ENCODE data around the gene NUDT16L1. TPM values are rescaled to one million over a fixed set of nuclear protein-coding genes. Genes with fewer than 3 reads are reported as not detected.
"Not testable (repeated sequence)": the region's sequence is repeated elsewhere in the genome, so short reads cannot be mapped to it uniquely, and the experiment has no call there.

NUDT16L1 gene
- total RNA-seq, 1 donor from 2014 or later, result 36.8 TPM

DNA sequence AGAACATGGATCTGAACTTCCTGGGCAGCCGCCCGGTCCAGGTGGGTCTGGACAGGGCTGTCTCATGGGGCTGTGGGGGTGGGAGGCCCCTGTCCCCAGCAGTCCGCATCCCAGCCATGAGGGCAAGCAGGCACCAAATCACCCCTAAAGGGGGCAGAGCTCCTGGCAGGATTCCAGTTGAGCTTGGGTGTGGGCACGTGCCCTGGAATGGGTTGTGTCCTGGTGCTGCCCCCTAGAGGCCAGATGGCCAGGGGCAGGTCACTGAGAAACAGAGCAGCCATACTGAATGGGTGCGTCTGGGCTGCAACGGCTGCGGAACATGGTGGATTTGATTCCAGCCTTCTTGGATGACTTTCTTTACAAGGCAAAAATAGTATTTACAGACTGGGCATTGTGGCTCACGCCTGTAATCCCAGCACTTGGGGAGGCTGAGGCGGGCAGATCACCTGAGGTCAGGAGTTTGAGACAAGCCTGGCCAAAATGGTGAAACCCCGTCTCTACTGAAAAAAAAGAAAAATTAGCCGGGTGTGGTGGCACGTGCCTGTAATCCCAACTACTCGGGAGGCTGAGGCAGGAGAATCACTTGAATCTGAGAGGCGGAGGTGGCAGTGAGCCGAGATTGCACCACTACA lies 42.8 kb upstream of the NUDT16L1 start:
- not testable (repeated sequence) for H3K27me3 Mint-ChIP-seq (ENCODE audit: low read depth)

DNA sequence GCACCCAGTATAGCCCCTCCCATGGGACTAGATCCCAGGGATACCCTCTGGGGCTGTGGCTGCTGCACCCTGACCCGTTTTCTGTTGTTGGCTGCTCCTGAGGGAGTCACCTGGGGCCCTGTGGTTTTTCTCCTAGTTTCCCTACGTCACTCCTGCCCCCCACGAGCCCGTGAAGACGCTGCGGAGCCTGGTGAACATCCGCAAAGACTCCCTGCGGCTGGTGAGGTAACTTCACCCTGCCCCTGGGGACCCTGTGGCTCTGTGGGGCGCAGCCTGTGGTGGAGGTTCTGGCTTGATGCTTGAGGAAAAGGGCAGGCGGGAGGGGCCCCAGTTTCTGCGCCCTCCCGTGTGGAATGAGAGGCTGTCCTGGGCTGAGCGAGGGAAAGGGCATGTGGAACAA lies 41.5 kb upstream of the NUDT16L1 start:
- Mint-ChIP-seq H3K4me1 (no peaks in the 10 kb centered on the region), H3K9me3 (no peaks in the 10 kb centered on the region), H3K27me3 (ENCODE audit: low read depth) (no peaks in the 10 kb centered on the region), H3K36me3 (ENCODE audit: low read depth) (peaks cover 13% of the 10 kb centered on the region), H3K4me3 (no peak overlapping the region), H3K27ac (ENCODE audit: unreplicated experiment) (no peak overlapping the region)
- no peak for DNase-seq (ENCODE audit: low read depth, low spot score)
- TF ChIP-seq, protein P1, sequence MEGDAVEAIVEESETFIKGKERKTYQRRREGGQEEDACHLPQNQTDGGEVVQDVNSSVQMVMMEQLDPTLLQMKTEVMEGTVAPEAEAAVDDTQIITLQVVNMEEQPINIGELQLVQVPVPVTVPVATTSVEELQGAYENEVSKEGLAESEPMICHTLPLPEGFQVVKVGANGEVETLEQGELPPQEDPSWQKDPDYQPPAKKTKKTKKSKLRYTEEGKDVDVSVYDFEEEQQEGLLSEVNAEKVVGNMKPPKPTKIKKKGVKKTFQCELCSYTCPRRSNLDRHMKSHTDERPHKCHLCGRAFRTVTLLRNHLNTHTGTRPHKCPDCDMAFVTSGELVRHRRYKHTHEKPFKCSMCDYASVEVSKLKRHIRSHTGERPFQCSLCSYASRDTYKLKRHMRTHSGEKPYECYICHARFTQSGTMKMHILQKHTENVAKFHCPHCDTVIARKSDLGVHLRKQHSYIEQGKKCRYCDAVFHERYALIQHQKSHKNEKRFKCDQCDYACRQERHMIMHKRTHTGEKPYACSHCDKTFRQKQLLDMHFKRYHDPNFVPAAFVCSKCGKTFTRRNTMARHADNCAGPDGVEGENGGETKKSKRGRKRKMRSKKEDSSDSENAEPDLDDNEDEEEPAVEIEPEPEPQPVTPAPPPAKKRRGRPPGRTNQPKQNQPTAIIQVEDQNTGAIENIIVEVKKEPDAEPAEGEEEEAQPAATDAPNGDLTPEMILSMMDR (conservative IDR thresholded peaks at IDR 0.05), result no peak

More for the DNA sequence above, 42.8 kb upstream of the NUDT16L1 start:
- H3K4me3 Mint-ChIP-seq; H3K4me1 Mint-ChIP-seq; H3K9me3 Mint-ChIP-seq; H3K27ac Mint-ChIP-seq (ENCODE audit: unreplicated experiment): not testable (repeated sequence)
- peak; percentile 52 for DNase-seq (ENCODE audit: low read depth, low spot score)
- TF ChIP-seq, protein P1 (conservative IDR thresholded peaks at IDR 0.05), result peak; percentile 75
- H3K36me3 Mint-ChIP-seq (ENCODE audit: low read depth), result peaks cover 13% of the 10 kb centered on the region

GRCh38 chr16:4652561-4652960 lies 40.8 kb upstream of the NUDT16L1 start:
- TF ChIP-seq, protein P1 (conservative IDR thresholded peaks at IDR 0.05), result no peak
- no peaks in the 10 kb centered on the region for H3K27me3 Mint-ChIP-seq (ENCODE audit: low read depth)
- H3K4me3 Mint-ChIP-seq, result no peak overlapping the region
- peaks cover 13% of the 10 kb centered on the region for H3K36me3 Mint-ChIP-seq (ENCODE audit: low read depth)
- no peaks in the 10 kb centered on the region for H3K4me1 Mint-ChIP-seq
- H3K9me3 Mint-ChIP-seq, result no peaks in the 10 kb centered on the region
- no peak for DNase-seq (ENCODE audit: low read depth, low spot score)
- no peak overlapping the region for H3K27ac Mint-ChIP-seq (ENCODE audit: unreplicated experiment)

GRCh38 chr16:4654011-4654963 lies 39.1 kb upstream of the NUDT16L1 start:
- peak overlapping the region; percentile 67 for H3K27ac Mint-ChIP-seq (ENCODE audit: unreplicated experiment)

GRCh38 chr16:4654964-4655590 lies 38.3 kb upstream of the NUDT16L1 start:
- TF ChIP-seq, protein P1 (conservative IDR thresholded peaks at IDR 0.05), result no peak
- Mint-ChIP-seq H3K9me3 (no peaks in the 10 kb centered on the region), H3K4me3 (no peak overlapping the region), H3K27me3 (ENCODE audit: low read depth) (no peaks in the 10 kb centered on the region), H3K27ac (ENCODE audit: unreplicated experiment) (no peak overlapping the region), H3K36me3 (ENCODE audit: low read depth) (peaks cover 4% of the 10 kb centered on the region), H3K4me1 (no peaks in the 10 kb centered on the region)
- no peak for DNase-seq (ENCODE audit: low read depth, low spot score)

More at GRCh38 chr16:4654011-4654963, 39.1 kb upstream of the NUDT16L1 start:
- TF ChIP-seq, protein P1 (conservative IDR thresholded peaks at IDR 0.05), result no peak
- H3K36me3 Mint-ChIP-seq (ENCODE audit: low read depth), result peaks cover 7% of the 10 kb centered on the region
- no peaks in the 10 kb centered on the region for H3K9me3 Mint-ChIP-seq
- no peak for DNase-seq (ENCODE audit: low read depth, low spot score)
- no peaks in the 10 kb centered on the region for H3K27me3 Mint-ChIP-seq (ENCODE audit: low read depth)
- no peaks in the 10 kb centered on the region for H3K4me1 Mint-ChIP-seq
- no peak overlapping the region for H3K4me3 Mint-ChIP-seq
